Keratinocyte (primary cell): ENCODE data around the gene OXSR1. TPM values are rescaled to one million over a fixed set of nuclear protein-coding genes. Genes with fewer than 3 reads are reported as not detected.

ENCODE experiments used
- DNase-seq: peaks from one replicate; pipeline ENCODE4 v3.0.0-alpha.2; 2011; ENCODE audit warnings: low read depth, missing footprints, low spot score
- FAIRE-seq: peaks from 2 replicates; lab custom pipeline; 2011; peaks lifted over from hg19 to GRCh38; lab: Jason Lieb, UNC
- H2AFZ ChIP-seq: 2 replicates; pipeline ENCODE4 v1.6.0; 2012; ENCODE audit warnings: low read length, control low read depth, inconsistent platforms; ENCODE audit not compliant: control insufficient read depth
- H3K27ac ChIP-seq: 2 replicates; pipeline ENCODE4 v1.5.1; 2011; ENCODE audit warnings: low read length; ENCODE audit not compliant: control insufficient read depth, insufficient read depth
- H3K27me3 ChIP-seq: 3 replicates; pipeline ENCODE4 v1.6.0; 2011; ENCODE audit warnings: low read length; ENCODE audit not compliant: control insufficient read depth, insufficient read depth; ENCODE audit errors: extremely low read depth
- H3K36me3 ChIP-seq, 2 experiments: 2 replicates in 1 of 2; 3 replicates in 1 of 2; pipeline ENCODE4 v1.5.1; 2011; ENCODE audit warnings: low read length in 2 of 2, mild to moderate bottlenecking in 1 of 2; ENCODE audit not compliant: control insufficient read depth in 2 of 2, insufficient read depth in 2 of 2; ENCODE audit errors: extremely low read depth in 1 of 2
- H3K4me1 ChIP-seq: 3 replicates; pipeline ENCODE4 v1.5.1; 2011; ENCODE audit warnings: low read length; ENCODE audit not compliant: control insufficient read depth, insufficient read depth; ENCODE audit errors: extremely low read depth
- H3K4me2 ChIP-seq: 3 replicates; pipeline ENCODE4 v1.6.0; 2011; ENCODE audit warnings: low read depth, low read length; ENCODE audit not compliant: control insufficient read depth, insufficient read depth; ENCODE audit errors: extremely low read depth
- H3K4me3 ChIP-seq, 3 experiments: fragments of 200-600 bp in 1 of 3; sonication (generic) in 1 of 3; 2 replicates in 2 of 3; 3 replicates in 1 of 3; pipeline ENCODE4 v1.5.1; 2011 to 2016; ENCODE audit warnings: low read length in 3 of 3, mild to moderate bottlenecking in 3 of 3, control low read depth in 2 of 3, inconsistent platforms in 1 of 3, low read depth in 1 of 3, mixed read lengths in 1 of 3, mixed run types in 1 of 3, moderate library complexity in 1 of 3; ENCODE audit not compliant: control insufficient read depth in 2 of 3, insufficient read depth in 2 of 3; ENCODE audit errors: extremely low read depth in 1 of 3
- H3K79me2 ChIP-seq: 2 replicates; pipeline ENCODE4 v1.6.0; 2012; ENCODE audit warnings: low read length; ENCODE audit not compliant: control insufficient read depth, insufficient read depth
- H3K9ac ChIP-seq: 3 replicates; pipeline ENCODE4 v1.6.0; 2011; ENCODE audit warnings: low read length; ENCODE audit not compliant: control insufficient read depth, insufficient read depth; ENCODE audit errors: extremely low read depth
- H3K9me1 ChIP-seq: 3 replicates; pipeline ENCODE4 v1.6.0; 2011; ENCODE audit warnings: low read length; ENCODE audit not compliant: control insufficient read depth, insufficient read depth; ENCODE audit errors: extremely low read depth
- H3K9me3 ChIP-seq: 2 replicates; pipeline ENCODE4 v1.5.1; 2012; ENCODE audit warnings: low read depth, low read length; ENCODE audit not compliant: control insufficient read depth
- H4K20me1 ChIP-seq: 3 replicates; pipeline ENCODE4 v1.6.0; 2011; ENCODE audit warnings: low read length; ENCODE audit not compliant: control insufficient read depth, insufficient read depth; ENCODE audit errors: extremely low read depth
- CTCF ChIP-seq, 3 experiments: IDR thresholded peaks in 1 of 3; conservative IDR thresholded peaks in 1 of 3; optimal IDR thresholded peaks in 1 of 3; 2 replicates in 2 of 3; 3 replicates in 1 of 3; pipeline versions ENCODE3 to v1.5.1; 2011; ENCODE audit warnings: low read length in 3 of 3, mild to moderate bottlenecking in 3 of 3, moderate library complexity in 2 of 3, control low read depth in 1 of 3, inconsistent platforms in 1 of 3; ENCODE audit not compliant: insufficient read depth in 2 of 3; ENCODE audit errors: extremely low read depth in 1 of 3
- EZH2 ChIP-seq: IDR thresholded peaks from one replicate; pipeline ENCODE4 v1.6.1; 2012; ENCODE audit warnings: inconsistent platforms, mild to moderate bottlenecking, low read length, moderate library complexity
- dilution Hi-C: fragments of 300-500 bp; cut with MboI; formaldehyde crosslinking; loops from one replicate; pipeline ENCODE4 v1.7.0; 2020; ENCODE audit warnings: low sequenced_read_pairs; ENCODE audit not compliant: extremely low pct_ligation_motif_present
- polyA plus RNA-seq, 5 experiments: library from polyadenylated mRNA; depleted of rRNA in 3 of 5; stranded (reverse) in 3 of 5; stranded (forward) in 1 of 5; unstranded in 1 of 5; fragments of >200 nt; gene quantifications; 1 replicate in 1 of 5; 2 replicates in 3 of 5; 3 replicates in 1 of 5; pipeline versions ENCODE4 v1.2.1 to v1.2.3, GENCODE V29; 2011 to 2012; ENCODE audit warnings: missing spikeins in 2 of 5, low read depth in 1 of 5, low replicate concordance in 1 of 5

The OXSR1 gene
- polyA plus RNA-seq, 1 donor (not counting 4 experiments of a cell fraction or from before 2014, with no cell fraction given), result 77.0 TPM

GRCh38 chr3:38141952-38142273 is 23.4 kb upstream of the OXSR1 start:
- Histone ChIP-seq H3K9me1 (no peaks in the 10 kb centered on the region), H4K20me1 (no peaks in the 10 kb centered on the region), H2AFZ (no peak overlapping the region), H3K27me3 (no peaks in the 10 kb centered on the region), H3K9ac (no peak overlapping the region), H3K4me2 (no peak overlapping the region), H3K4me3 (no peak overlapping the region), H3K79me2 (peaks cover 25% of the 10 kb centered on the region), H3K27ac (no peak overlapping the region), H3K4me1 (peaks cover 40% of the 10 kb centered on the region), H3K9me3 (no peaks in the 10 kb centered on the region), H3K36me3 (peaks cover 11 to 20% of the 10 kb centered on the region in 2 experiments)
- DNase-seq, result peak; percentile 81
- peak; percentile 90 for FAIRE-seq
- no peak for TF ChIP-seq CTCF (optimal IDR thresholded peaks at IDR 0.05 in 1 of 3, IDR thresholded peaks at IDR 0.05 in 1 of 3, conservative IDR thresholded peaks at IDR 0.05 in 1 of 3; ENCODE audit: extremely low read depth in 1 of 3, insufficient read depth in 2 of 3, low read length in 3 of 3)
- no peak for TF ChIP-seq EZH2
- dilution Hi-C loops, result no loop called here

- no peak for TF ChIP-seq EZH2
- TF ChIP-seq CTCF (optimal IDR thresholded peaks at IDR 0.05 in 1 of 3, IDR thresholded peaks at IDR 0.05 in 1 of 3, conservative IDR thresholded peaks at IDR 0.05 in 1 of 3; ENCODE audit: extremely low read depth in 1 of 3, insufficient read depth in 2 of 3, low read length in 3 of 3), result no peak
- Histone ChIP-seq H3K4me3 (no peak overlapping the region), H4K20me1 (no peaks in the 10 kb centered on the region), H2AFZ (no peak overlapping the region), H3K79me2 (peaks cover 24% of the 10 kb centered on the region), H3K9ac (no peak overlapping the region), H3K36me3 (peaks cover 11 to 20% of the 10 kb centered on the region in 2 experiments), H3K9me1 (no peaks in the 10 kb centered on the region), H3K4me1 (peaks cover 34% of the 10 kb centered on the region), H3K27me3 (no peaks in the 10 kb centered on the region), H3K27ac (no peak overlapping the region), H3K4me2 (no peak overlapping the region), H3K9me3 (no peaks in the 10 kb centered on the region)
- dilution Hi-C loops, result no loop called here
- DNase-seq (no peak), FAIRE-seq (no peak)
Observed at GRCh38 chr3:38142959-38143358, 22.4 kb upstream of the OXSR1 start.
